HepG2 (cell line): Measurements from ENCODE around the gene TCF7L2. TPM values are rescaled to one million over a fixed set of nuclear protein-coding genes. Genes with fewer than 3 reads are reported as not detected.

ENCODE experiments used
- CREB1 ChIP-seq, 2 experiments: fragments of 450-650 bp in 1 of 2; IDR thresholded peaks; 2 replicates each; pipeline ENCODE4 v1.6.1; 2016 to 2017; ENCODE audit warnings: control low read depth in 1 of 2, mild to moderate bottlenecking in 1 of 2, missing compliant biosample characterization in 1 of 2, missing genetic modification characterization in 1 of 2
- GFI1 ChIP-seq: sonication (generic); formaldehyde crosslinking; IDR thresholded peaks from 2 replicates; pipeline ENCODE4 v1.5.0; 2020; ENCODE audit warnings: missing genetic modification reagents, mild to moderate bottlenecking, borderline replicate concordance
- SAP130 ChIP-seq: IDR thresholded peaks from 2 replicates; pipeline ENCODE4 v1.6.1; 2016; ENCODE audit warnings: low read depth
- SOX6 ChIP-seq, 2 experiments: fragments of 450-650 bp in 1 of 2; sonication (generic) in 1 of 2; formaldehyde crosslinking in 1 of 2; IDR thresholded peaks; 2 replicates each; pipeline versions ENCODE4 v1.4.0 to v1.6.1; 2017 to 2020; ENCODE audit warnings: antibody characterized with exemption in 1 of 2, mild to moderate bottlenecking in 1 of 2, missing genetic modification reagents in 1 of 2
- STAT5B ChIP-seq: sonication (generic); formaldehyde crosslinking; IDR thresholded peaks from 2 replicates; pipeline ENCODE4 v1.4.0; 2020; ENCODE audit warnings: missing genetic modification reagents
- ZNF577 ChIP-seq: sonication (generic); formaldehyde crosslinking; IDR thresholded peaks from 2 replicates; pipeline ENCODE4 v1.4.0; 2020; ENCODE audit warnings: mild to moderate bottlenecking, low read depth, missing genetic modification reagents, borderline replicate concordance
- ZNF605 ChIP-seq: sonication (generic); formaldehyde crosslinking; IDR thresholded peaks from 2 replicates; pipeline ENCODE4 v1.8.0; 2022; ENCODE audit warnings: mild to moderate bottlenecking, missing genetic modification reagents
- ZSCAN25 ChIP-seq: sonication (generic); formaldehyde crosslinking; IDR thresholded peaks from 2 replicates; pipeline ENCODE4 v1.8.0; 2022; ENCODE audit warnings: mild to moderate bottlenecking, missing genetic modification reagents
- polyA plus RNA-seq, 8 experiments: library from polyadenylated mRNA; depleted of rRNA in 3 of 8; stranded (reverse) in 7 of 8; unstranded in 1 of 8; fragments of >200 nt; fragmentation: Illumina TruSeq in 4 of 8; extraction: Trizol in 4 of 8; gene quantifications; 2 replicates each; pipeline versions ENCODE4 v1.2.1 to v1.2.3, GENCODE V29; 2011 to 2016; ENCODE audit warnings: low read depth in 4 of 8, missing spikeins in 1 of 8, mixed read lengths in 1 of 8; ENCODE audit not compliant: insufficient read depth in 1 of 8
- total RNA-seq, 5 experiments: library from RNA; depleted of rRNA; stranded (reverse); fragments of >200 nt; fragmentation: Illumina TruSeq; extraction: Trizol; gene quantifications; 2 replicates each; pipeline ENCODE4 v1.2.3, GENCODE V29; 2016; ENCODE audit warnings: low read depth in 1 of 5
- TF ChIP-seq, protein P1 (sequence below): sonication (generic); formaldehyde crosslinking; IDR thresholded peaks from 2 replicates; pipeline ENCODE4 v1.4.0; 2020; ENCODE audit warnings: missing genetic modification reagents, borderline replicate concordance
- TF ChIP-seq, protein P2 (sequence below): conservative IDR thresholded peaks from 2 replicates; pipeline ENCODE4 v1.6.1; 2018; ENCODE audit warnings: missing genetic modification reagents
- TF ChIP-seq, protein P3 (sequence below), 2 experiments: sonication (generic) in 1 of 2; formaldehyde crosslinking in 1 of 2; IDR thresholded peaks; 2 replicates each; pipeline versions ENCODE4 v1.6.1 to v1.9.0; 2014 to 2022; ENCODE audit warnings: antibody characterized with exemption in 1 of 2, borderline replicate concordance in 1 of 2, inconsistent platforms in 1 of 2, low read depth in 1 of 2, missing genetic modification reagents in 1 of 2
- TF ChIP-seq, protein P4 (sequence below): sonication (generic); formaldehyde crosslinking; IDR thresholded peaks from 2 replicates; pipeline ENCODE4 v1.4.0; 2020; ENCODE audit warnings: mild to moderate bottlenecking, missing genetic modification reagents
- TF ChIP-seq, protein P5 (sequence below): sonication (generic); formaldehyde crosslinking; IDR thresholded peaks from 2 replicates; pipeline ENCODE4 v1.5.1; 2020; ENCODE audit warnings: missing genetic modification reagents, mild to moderate bottlenecking, borderline replicate concordance

Gene TCF7L2
- total and polyA plus RNA-seq, 2 of the 13 experiments (the other 11 are each of a cell fraction or from before 2014, with no cell fraction given), result 3.9 to 13.7 TPM

DNA sequence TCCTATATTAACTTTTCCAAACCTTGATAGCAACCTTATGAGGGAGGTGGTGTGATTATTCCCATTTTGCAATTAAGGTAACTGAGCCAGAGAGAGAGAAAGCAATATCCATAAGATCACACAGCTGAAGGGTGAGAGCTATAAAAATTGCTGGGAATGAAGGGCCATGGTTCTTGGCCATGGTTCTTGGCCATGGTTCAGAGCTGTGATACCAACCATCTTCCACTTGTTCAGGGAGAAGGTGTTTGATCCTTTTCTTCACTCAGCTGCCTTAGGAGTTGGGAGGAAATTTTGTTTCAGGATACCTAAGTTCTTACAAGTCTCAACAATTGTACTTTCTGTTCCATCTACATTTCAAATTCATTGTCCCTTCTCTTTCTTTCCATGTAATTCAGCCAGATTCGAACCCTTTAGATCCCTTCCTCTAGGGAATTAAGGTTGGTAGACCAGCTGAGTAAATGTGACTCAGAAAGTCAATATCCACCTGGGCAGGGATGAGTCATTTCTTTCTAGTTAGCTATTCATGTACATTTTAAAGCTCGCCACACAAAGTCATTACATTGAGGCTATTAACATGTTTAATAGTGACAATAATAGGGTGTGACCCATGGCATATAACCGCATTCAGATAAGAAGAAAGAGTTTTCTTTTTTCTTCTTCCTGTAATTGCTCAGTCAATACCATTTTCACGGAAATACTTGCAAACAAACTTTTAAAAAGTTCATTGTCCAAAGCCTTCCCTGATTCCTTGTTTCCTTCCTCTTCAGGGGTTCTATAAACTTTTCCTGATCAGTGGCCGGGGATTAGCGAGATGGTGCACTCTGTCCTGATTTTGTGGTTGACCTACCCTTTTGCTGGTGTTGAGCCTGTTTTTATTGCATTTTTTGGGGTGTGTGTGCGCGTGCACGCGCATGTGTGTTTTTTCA lies 143.4 kb downstream of the TCF7L2 start (continued):
- TF ChIP-seq ZNF605 (CRISPR knock-in tag) (no peak), GFI1 (peak; percentile 74), ZNF577 (CRISPR knock-in tag) (no peak), SAP130 (CRISPR knock-in tag) (peak; percentile 87), SOX6 (IDR thresholded peaks at IDR 0.05) (no peak), SOX6 (CRISPR knock-in tag; IDR thresholded peaks at IDR 0.05) (peak; percentile 77), STAT5B (CRISPR knock-in tag) (no peak), CREB1 (IDR thresholded peaks at IDR 0.05) (no peak), CREB1 (CRISPR knock-in tag; IDR thresholded peaks at IDR 0.05) (peak; percentile 61; the same call in 1 of the 2 replicates), ZSCAN25 (no peak)
- TF ChIP-seq, protein P1, sequence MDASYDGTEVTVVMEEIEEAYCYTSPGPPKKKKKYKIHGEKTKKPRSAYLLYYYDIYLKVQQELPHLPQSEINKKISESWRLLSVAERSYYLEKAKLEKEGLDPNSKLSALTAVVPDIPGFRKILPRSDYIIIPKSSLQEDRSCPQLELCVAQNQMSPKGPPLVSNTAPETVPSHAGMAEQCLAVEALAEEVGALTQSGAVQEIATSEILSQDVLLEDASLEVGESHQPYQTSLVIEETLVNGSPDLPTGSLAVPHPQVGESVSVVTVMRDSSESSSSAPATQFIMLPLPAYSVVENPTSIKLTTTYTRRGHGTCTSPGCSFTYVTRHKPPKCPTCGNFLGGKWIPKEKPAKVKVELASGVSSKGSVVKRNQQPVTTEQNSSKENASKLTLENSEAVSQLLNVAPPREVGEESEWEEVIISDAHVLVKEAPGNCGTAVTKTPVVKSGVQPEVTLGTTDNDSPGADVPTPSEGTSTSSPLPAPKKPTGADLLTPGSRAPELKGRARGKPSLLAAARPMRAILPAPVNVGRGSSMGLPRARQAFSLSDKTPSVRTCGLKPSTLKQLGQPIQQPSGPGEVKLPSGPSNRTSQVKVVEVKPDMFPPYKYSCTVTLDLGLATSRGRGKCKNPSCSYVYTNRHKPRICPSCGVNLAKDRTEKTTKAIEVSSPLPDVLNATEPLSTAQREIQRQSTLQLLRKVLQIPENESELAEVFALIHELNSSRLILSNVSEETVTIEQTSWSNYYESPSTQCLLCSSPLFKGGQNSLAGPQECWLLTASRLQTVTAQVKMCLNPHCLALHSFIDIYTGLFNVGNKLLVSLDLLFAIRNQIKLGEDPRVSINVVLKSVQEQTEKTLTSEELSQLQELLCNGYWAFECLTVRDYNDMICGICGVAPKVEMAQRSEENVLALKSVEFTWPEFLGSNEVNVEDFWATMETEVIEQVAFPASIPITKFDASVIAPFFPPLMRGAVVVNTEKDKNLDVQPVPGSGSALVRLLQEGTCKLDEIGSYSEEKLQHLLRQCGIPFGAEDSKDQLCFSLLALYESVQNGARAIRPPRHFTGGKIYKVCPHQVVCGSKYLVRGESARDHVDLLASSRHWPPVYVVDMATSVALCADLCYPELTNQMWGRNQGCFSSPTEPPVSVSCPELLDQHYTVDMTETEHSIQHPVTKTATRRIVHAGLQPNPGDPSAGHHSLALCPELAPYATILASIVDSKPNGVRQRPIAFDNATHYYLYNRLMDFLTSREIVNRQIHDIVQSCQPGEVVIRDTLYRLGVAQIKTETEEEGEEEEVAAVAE (CRISPR knock-in tag), result no peak
- TF ChIP-seq, protein P2, sequence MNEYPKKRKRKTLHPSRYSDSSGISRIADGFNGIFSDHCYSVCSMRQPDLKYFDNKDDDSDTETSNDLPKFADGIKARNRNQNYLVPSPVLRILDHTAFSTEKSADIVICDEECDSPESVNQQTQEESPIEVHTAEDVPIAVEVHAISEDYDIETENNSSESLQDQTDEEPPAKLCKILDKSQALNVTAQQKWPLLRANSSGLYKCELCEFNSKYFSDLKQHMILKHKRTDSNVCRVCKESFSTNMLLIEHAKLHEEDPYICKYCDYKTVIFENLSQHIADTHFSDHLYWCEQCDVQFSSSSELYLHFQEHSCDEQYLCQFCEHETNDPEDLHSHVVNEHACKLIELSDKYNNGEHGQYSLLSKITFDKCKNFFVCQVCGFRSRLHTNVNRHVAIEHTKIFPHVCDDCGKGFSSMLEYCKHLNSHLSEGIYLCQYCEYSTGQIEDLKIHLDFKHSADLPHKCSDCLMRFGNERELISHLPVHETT (CRISPR knock-in tag), result no peak
- TF ChIP-seq, protein P3, sequence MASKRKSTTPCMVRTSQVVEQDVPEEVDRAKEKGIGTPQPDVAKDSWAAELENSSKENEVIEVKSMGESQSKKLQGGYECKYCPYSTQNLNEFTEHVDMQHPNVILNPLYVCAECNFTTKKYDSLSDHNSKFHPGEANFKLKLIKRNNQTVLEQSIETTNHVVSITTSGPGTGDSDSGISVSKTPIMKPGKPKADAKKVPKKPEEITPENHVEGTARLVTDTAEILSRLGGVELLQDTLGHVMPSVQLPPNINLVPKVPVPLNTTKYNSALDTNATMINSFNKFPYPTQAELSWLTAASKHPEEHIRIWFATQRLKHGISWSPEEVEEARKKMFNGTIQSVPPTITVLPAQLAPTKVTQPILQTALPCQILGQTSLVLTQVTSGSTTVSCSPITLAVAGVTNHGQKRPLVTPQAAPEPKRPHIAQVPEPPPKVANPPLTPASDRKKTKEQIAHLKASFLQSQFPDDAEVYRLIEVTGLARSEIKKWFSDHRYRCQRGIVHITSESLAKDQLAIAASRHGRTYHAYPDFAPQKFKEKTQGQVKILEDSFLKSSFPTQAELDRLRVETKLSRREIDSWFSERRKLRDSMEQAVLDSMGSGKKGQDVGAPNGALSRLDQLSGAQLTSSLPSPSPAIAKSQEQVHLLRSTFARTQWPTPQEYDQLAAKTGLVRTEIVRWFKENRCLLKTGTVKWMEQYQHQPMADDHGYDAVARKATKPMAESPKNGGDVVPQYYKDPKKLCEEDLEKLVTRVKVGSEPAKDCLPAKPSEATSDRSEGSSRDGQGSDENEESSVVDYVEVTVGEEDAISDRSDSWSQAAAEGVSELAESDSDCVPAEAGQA (IDR thresholded peaks at IDR 0.05; ENCODE audit: low read depth), result no peak
- TF ChIP-seq, protein P3 (CRISPR knock-in tag; IDR thresholded peaks at IDR 0.05; ENCODE audit: borderline replicate concordance), result no peak
- TF ChIP-seq, protein P4, sequence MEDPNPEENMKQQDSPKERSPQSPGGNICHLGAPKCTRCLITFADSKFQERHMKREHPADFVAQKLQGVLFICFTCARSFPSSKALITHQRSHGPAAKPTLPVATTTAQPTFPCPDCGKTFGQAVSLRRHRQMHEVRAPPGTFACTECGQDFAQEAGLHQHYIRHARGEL, result no peak
- TF ChIP-seq, protein P5, sequence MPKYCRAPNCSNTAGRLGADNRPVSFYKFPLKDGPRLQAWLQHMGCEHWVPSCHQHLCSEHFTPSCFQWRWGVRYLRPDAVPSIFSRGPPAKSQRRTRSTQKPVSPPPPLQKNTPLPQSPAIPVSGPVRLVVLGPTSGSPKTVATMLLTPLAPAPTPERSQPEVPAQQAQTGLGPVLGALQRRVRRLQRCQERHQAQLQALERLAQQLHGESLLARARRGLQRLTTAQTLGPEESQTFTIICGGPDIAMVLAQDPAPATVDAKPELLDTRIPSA, result no peak
